Smooth muscle cell (in vitro differentiated cells): Measurements from ENCODE around the gene OR4E1. TPM values are rescaled to one million over a fixed set of nuclear protein-coding genes. Genes with fewer than 3 reads are reported as not detected.

Experiments
- DNase-seq: peaks from one replicate; lab custom pipeline; 2025; ENCODE audit not compliant: unreplicated experiment; lab: John Stamatoyannopoulos, UW
- H2AFZ ChIP-seq: fragments of 200-600 bp; sonication (generic); 2 replicates; pipeline ENCODE4 v1.6.0; 2016; ENCODE audit warnings: antibody characterized with exemption, low read depth, mild to moderate bottlenecking
- H3F3A ChIP-seq: fragments of 200-600 bp; sonication (generic); 2 replicates; pipeline ENCODE4 v1.6.0; 2017; ENCODE audit warnings: antibody characterized with exemption, low read depth
- H3K27ac ChIP-seq: fragments of 200-600 bp; sonication (generic); 2 replicates; pipeline ENCODE4 v1.5.1; 2016; ENCODE audit warnings: low read depth, mild to moderate bottlenecking
- H3K27me3 ChIP-seq: fragments of 200-600 bp; sonication (generic); 2 replicates; pipeline ENCODE4 v1.6.1; 2016; ENCODE audit warnings: low read depth, mild to moderate bottlenecking
- H3K36me3 ChIP-seq: fragments of 200-600 bp; sonication (generic); 2 replicates; pipeline ENCODE4 v1.5.1; 2016; ENCODE audit warnings: low read depth
- H3K4me1 ChIP-seq: fragments of 200-600 bp; sonication (generic); 2 replicates; pipeline ENCODE4 v1.5.1; 2016; ENCODE audit warnings: low read depth
- H3K4me2 ChIP-seq: fragments of 200-600 bp; sonication (generic); 2 replicates; pipeline ENCODE4 v1.6.0; 2016; ENCODE audit warnings: mild to moderate bottlenecking
- H3K4me3 ChIP-seq: fragments of 200-600 bp; sonication (generic); 2 replicates; pipeline ENCODE4 v1.5.1; 2016; ENCODE audit warnings: mild to moderate bottlenecking
- H3K79me2 ChIP-seq: fragments of 200-600 bp; sonication (generic); 2 replicates; pipeline ENCODE4 v1.6.0; 2016; ENCODE audit warnings: low read depth, mild to moderate bottlenecking
- H3K9ac ChIP-seq: fragments of 200-600 bp; sonication (generic); 2 replicates; pipeline ENCODE4 v1.6.0; 2016; ENCODE audit warnings: low read depth
- H3K9me3 ChIP-seq: fragments of 200-600 bp; sonication (generic); replicated peaks from 2 replicates; pipeline ENCODE4 v1.5.1; 2016; ENCODE audit warnings: low read depth
- H4K20me1 ChIP-seq: fragments of 200-600 bp; sonication (generic); 2 replicates; pipeline ENCODE4 v1.6.0; 2016; ENCODE audit warnings: low read depth
- CTCF ChIP-seq: fragments of 200-600 bp; sonication (generic); IDR thresholded peaks from 2 replicates; pipeline ENCODE4 v1.5.1; 2017; ENCODE audit warnings: borderline replicate concordance, mild to moderate bottlenecking, antibody characterized with exemption; ENCODE audit not compliant: insufficient read depth, poor library complexity, severe bottlenecking
- WGBS: methylation state at CpG from one replicate; pipeline ENCODE4 v1.1.7; 2016; ENCODE audit warnings: low lambda C conversion rate; 5-methylcytosine and 5-hydroxymethylcytosine counted together
- polyA plus RNA-seq: library from polyadenylated mRNA; unstranded; fragments of >200 nt; fragmentation: Nextera tagmentation; extraction: Ambion mirVana; gene quantifications from 2 replicates; pipeline ENCODE4 v1.2.1, GENCODE V29; 2016
- total RNA-seq: library from RNA; depleted of rRNA; stranded (reverse); fragments of >200 nt; gene quantifications from 2 replicates; pipeline ENCODE4 v1.2.3, GENCODE V29; 2014

Gene OR4E1, protein sequence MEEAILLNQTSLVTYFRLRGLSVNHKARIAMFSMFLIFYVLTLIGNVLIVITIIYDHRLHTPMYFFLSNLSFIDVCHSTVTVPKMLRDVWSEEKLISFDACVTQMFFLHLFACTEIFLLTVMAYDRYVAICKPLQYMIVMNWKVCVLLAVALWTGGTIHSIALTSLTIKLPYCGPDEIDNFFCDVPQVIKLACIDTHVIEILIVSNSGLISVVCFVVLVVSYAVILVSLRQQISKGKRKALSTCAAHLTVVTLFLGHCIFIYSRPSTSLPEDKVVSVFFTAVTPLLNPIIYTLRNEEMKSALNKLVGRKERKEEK
- total RNA-seq (not detected in 2 replicates), polyA plus RNA-seq (not detected in 2 replicates)

- no peak within 1 kb of the TSS for H3K9ac ChIP-seq
- no peaks in the 10 kb centered on the region for H3F3A ChIP-seq
- WGBS = 91% methylated on average over 1 of the region's 1 CpG
- no peaks in the 10 kb centered on the region for H3K4me1 ChIP-seq
- no peak within 1 kb of the TSS for H2AFZ ChIP-seq
- no peaks in the 10 kb centered on the region for H3K79me2 ChIP-seq
- no peaks in the 10 kb centered on the region for H3K9me3 ChIP-seq
- H3K4me3 ChIP-seq = no peak within 1 kb of the TSS
- H3K4me2 ChIP-seq = no peak within 1 kb of the TSS
- no peaks in the 10 kb centered on the region for H3K36me3 ChIP-seq
- TF ChIP-seq CTCF = no peak
- no peak for DNase-seq
- H4K20me1 ChIP-seq = no peaks in the 10 kb centered on the region
- H3K27me3 ChIP-seq = no peaks in the 10 kb centered on the region
- no peak within 1 kb of the TSS for H3K27ac ChIP-seq
These were observed at the start of gene OR4E1 for GRCh38 chr14:21673718-21674117. Gene OR4E1 (minus strand): TSS chr14:21673818. CDS start chr14:21670935, 2,883 bp downstream.

DNA sequence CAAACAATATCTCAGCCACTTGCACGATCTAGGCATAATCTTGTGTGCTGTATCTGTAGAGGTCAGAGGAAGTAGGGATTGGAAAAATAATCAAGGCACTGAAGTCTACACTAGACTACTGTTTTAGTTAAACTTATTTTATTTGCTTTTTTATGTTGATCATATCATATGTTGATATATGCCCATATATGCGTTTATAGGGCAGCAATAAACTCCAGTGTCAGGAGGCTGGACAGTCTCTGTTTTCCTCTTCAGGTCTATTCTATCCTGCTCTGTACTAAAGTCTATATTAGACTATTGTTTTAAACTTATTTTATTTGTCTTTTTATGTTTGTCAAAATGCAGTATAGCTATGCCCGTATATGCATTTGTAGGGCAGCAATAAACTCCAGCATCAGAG, 47.9 kb upstream of the OR4E1 start:
- no peak overlapping the region for H3K4me2 ChIP-seq
- H3K9ac ChIP-seq = no peak overlapping the region
- H3K4me1 ChIP-seq = no peaks in the 10 kb centered on the region
- DNase-seq = no peak
- no peak overlapping the region for H3K4me3 ChIP-seq
- no peak overlapping the region for H3K27ac ChIP-seq
- no peaks in the 10 kb centered on the region for H3K79me2 ChIP-seq
- no peaks in the 10 kb centered on the region for H4K20me1 ChIP-seq
- no peaks in the 10 kb centered on the region for H3K36me3 ChIP-seq
- no peak for TF ChIP-seq CTCF
- H3F3A ChIP-seq = no peaks in the 10 kb centered on the region
- 88% methylated on average over 3 of the region's 3 CpGs for WGBS
- no peak overlapping the region for H2AFZ ChIP-seq
- peaks cover 9% of the 10 kb centered on the region for H3K27me3 ChIP-seq
- no peaks in the 10 kb centered on the region for H3K9me3 ChIP-seq

GRCh38 chr14:21719841-21720240, 46.2 kb upstream of the OR4E1 start:
- Histone ChIP-seq H4K20me1 (no peaks in the 10 kb centered on the region), H3F3A (no peaks in the 10 kb centered on the region), H3K4me1 (no peaks in the 10 kb centered on the region), H2AFZ (no peak overlapping the region), H3K27ac (no peak overlapping the region), H3K79me2 (no peaks in the 10 kb centered on the region), H3K27me3 (peaks cover 6% of the 10 kb centered on the region), H3K4me3 (no peak overlapping the region), H3K4me2 (no peak overlapping the region), H3K9me3 (no peaks in the 10 kb centered on the region), H3K9ac (no peak overlapping the region), H3K36me3 (no peaks in the 10 kb centered on the region)
- 67% methylated on average over 3 of the region's 3 CpGs for WGBS
- DNase-seq = no peak
- no peak for TF ChIP-seq CTCF
